Fibroblast of lung (primary cell): Measurements from ENCODE around the gene PIGP. TPM values are rescaled to one million over a fixed set of nuclear protein-coding genes. Genes with fewer than 3 reads are reported as not detected.
"Not testable (repeated sequence)": the region's sequence is repeated elsewhere in the genome, so short reads cannot be mapped to it uniquely, and the experiment has no call there.

Source experiments
- DNase-seq, 2 donors: peaks; one replicate each; pipeline versions ENCODE4 v3.0.0 to v3.0.0-alpha.2; 2010; ENCODE audit warnings: low read depth in 2 of 2
- H2AFZ ChIP-seq: 2 replicates; pipeline ENCODE4 v1.5.1; 2012; ENCODE audit warnings: low read length, control low read depth, inconsistent platforms
- H3K27ac ChIP-seq: 2 replicates; pipeline ENCODE4 v1.5.1; 2011; ENCODE audit warnings: low read length, control low read depth; ENCODE audit not compliant: insufficient read depth
- H3K27me3 ChIP-seq: 2 replicates; pipeline ENCODE4 v1.5.1; 2011; ENCODE audit warnings: mild to moderate bottlenecking, low read length; ENCODE audit not compliant: control insufficient read depth, insufficient read depth
- H3K36me3 ChIP-seq: 2 replicates; pipeline ENCODE4 v1.5.1; 2011; ENCODE audit warnings: low read length; ENCODE audit not compliant: control insufficient read depth, insufficient read depth
- H3K4me1 ChIP-seq: 2 replicates; pipeline ENCODE4 v1.5.1; 2011; ENCODE audit warnings: low read length; ENCODE audit not compliant: control insufficient read depth, insufficient read depth; ENCODE audit errors: extremely low read depth
- H3K4me2 ChIP-seq: 2 replicates; pipeline ENCODE4 v1.5.1; 2011; ENCODE audit warnings: low read length, control low read depth; ENCODE audit not compliant: insufficient read depth; ENCODE audit errors: extremely low read depth
- H3K4me3 ChIP-seq, 4 experiments: fragments of 200-600 bp in 1 of 4; sonication (generic) in 1 of 4; replicated peaks in 1 of 4; 2 replicates each; pipeline ENCODE4 v1.5.1; 2011 to 2016; ENCODE audit warnings: low read length in 4 of 4, low read depth in 3 of 4, mild to moderate bottlenecking in 3 of 4, control low read depth in 2 of 4, inconsistent platforms in 1 of 4, mixed read lengths in 1 of 4; ENCODE audit not compliant: insufficient read depth in 1 of 4; ENCODE audit errors: control extremely low read depth in 1 of 4
- H3K79me2 ChIP-seq: 2 replicates; pipeline ENCODE4 v1.5.1; 2012; ENCODE audit warnings: mild to moderate bottlenecking, low read length, inconsistent platforms; ENCODE audit not compliant: control insufficient read depth, insufficient read depth
- H3K9ac ChIP-seq: 2 replicates; pipeline ENCODE4 v1.5.1; 2011; ENCODE audit warnings: mild to moderate bottlenecking, low read length, control low read depth; ENCODE audit not compliant: insufficient read depth
- H3K9me3 ChIP-seq: 2 replicates; pipeline ENCODE4 v1.5.1; 2012; ENCODE audit warnings: low read depth, low read length; ENCODE audit not compliant: control insufficient read depth, insufficient read depth
- H4K20me1 ChIP-seq: 2 replicates; pipeline ENCODE4 v1.5.1; 2011; ENCODE audit warnings: low read length; ENCODE audit not compliant: control insufficient read depth, insufficient read depth; ENCODE audit errors: extremely low read depth
- CTCF ChIP-seq, 2 donors: IDR thresholded peaks in 1 of 2; conservative IDR thresholded peaks in 1 of 2; 1 replicate in 1 of 2; 2 replicates in 1 of 2; pipeline ENCODE4 v1.5.1; 2011 to 2012; ENCODE audit warnings: low read length in 2 of 2, control low read depth in 1 of 2, inconsistent platforms in 1 of 2, low read depth in 1 of 2, mild to moderate bottlenecking in 1 of 2
- EZH2 ChIP-seq: IDR thresholded peaks from 2 replicates; pipeline ENCODE4 v1.5.1; 2012; ENCODE audit warnings: low read length, control low read depth, mild to moderate bottlenecking; ENCODE audit errors: missing control alignments
- polyA plus RNA-seq, 2 donors: library from polyadenylated mRNA; depleted of rRNA in 1 of 2; stranded (reverse) in 1 of 2; unstranded in 1 of 2; fragments of >200 nt; gene quantifications; 2 replicates each; pipeline ENCODE4 v1.2.1, GENCODE V29; 2011 to 2012; ENCODE audit warnings: missing spikeins in 1 of 2
- total RNA-seq: library from RNA; depleted of rRNA; stranded (reverse); fragments of >200 nt; gene quantifications from 2 replicates; pipeline ENCODE4 v1.2.1, GENCODE V29; 2014

Gene PIGP
- total and polyA plus RNA-seq, 2 donors (not counting 1 experiment from before 2014, with no cell fraction given) = 8.6 to 25.9 TPM

- H3K36me3 ChIP-seq = no peaks in the 10 kb centered on the region
- DNase-seq = no peak
- no peaks in the 10 kb centered on the region for H3K9me3 ChIP-seq
- H3K4me2 ChIP-seq = no peak overlapping the region
- H3K79me2 ChIP-seq = no peaks in the 10 kb centered on the region
- no peaks in the 10 kb centered on the region for H3K4me1 ChIP-seq
- no peak overlapping the region for H2AFZ ChIP-seq
- no peaks in the 10 kb centered on the region for H3K27me3 ChIP-seq
- no peak overlapping the region for H3K4me3 ChIP-seq
- no peaks in the 10 kb centered on the region for H4K20me1 ChIP-seq
- H3K27ac ChIP-seq = no peak overlapping the region
- TF ChIP-seq CTCF (conservative IDR thresholded peaks at IDR 0.05 in 1 of 2, IDR thresholded peaks at IDR 0.05 in 1 of 2; ENCODE audit: low read depth in 1 of 2, low read length in 2 of 2) (no peak), EZH2 (no peak)
- no peak overlapping the region for H3K9ac ChIP-seq
These were observed 34.1 kb upstream of the PIGP start for GRCh38 chr21:37106998-37107397.

GRCh38 chr21:37102746-37103145 lies 29.9 kb upstream of the PIGP start:
- H3K9ac ChIP-seq, H3K4me1 ChIP-seq, H3K79me2 ChIP-seq, H3K27me3 ChIP-seq, H3K36me3 ChIP-seq, H4K20me1 ChIP-seq, H2AFZ ChIP-seq, H3K4me3 ChIP-seq, H3K27ac ChIP-seq, H3K4me2 ChIP-seq, H3K9me3 ChIP-seq: not testable (repeated sequence)
- peak in 1 of 2 donors; percentile 13 for DNase-seq

GRCh38 chr21:37101384-37101783 lies 28.5 kb upstream of the PIGP start:
- H3K27ac ChIP-seq = no peak overlapping the region
- H3K27me3 ChIP-seq = no peaks in the 10 kb centered on the region
- H4K20me1 ChIP-seq = no peaks in the 10 kb centered on the region
- H2AFZ ChIP-seq = no peak overlapping the region
- peak; percentile 13 to 17 for DNase-seq
- H3K9ac ChIP-seq = no peak overlapping the region
- H3K9me3 ChIP-seq = no peaks in the 10 kb centered on the region
- no peaks in the 10 kb centered on the region for H3K79me2 ChIP-seq
- peaks cover 6% of the 10 kb centered on the region for H3K36me3 ChIP-seq
- no peak overlapping the region for H3K4me2 ChIP-seq
- TF ChIP-seq CTCF (conservative IDR thresholded peaks at IDR 0.05 in 1 of 2, IDR thresholded peaks at IDR 0.05 in 1 of 2; ENCODE audit: low read depth in 1 of 2, low read length in 2 of 2) (no peak), EZH2 (no peak)
- no peaks in the 10 kb centered on the region for H3K4me1 ChIP-seq
- no peak overlapping the region for H3K4me3 ChIP-seq
